HEK293T (cell line): ENCODE data around the gene FAP.

Experiments
- CTCF ChIA-PET: fragments of 350-600 bp; formaldehyde crosslinking; extraction: SDS; loops from one replicate; lab custom pipeline; 2021; ENCODE audit warnings: antibody characterized with exemption, inconsistent platforms; lab: Yijun Ruan, JAX
- POLR2A ChIA-PET: fragments of 350-600 bp; formaldehyde crosslinking; extraction: SDS; loops from one replicate; lab custom pipeline; 2020; ENCODE audit warnings: antibody characterized with exemption, inconsistent platforms; lab: Yijun Ruan, JAX
- DNase-seq: peaks from one replicate; pipeline ENCODE4 v3.0.0; 2012; ENCODE audit warnings: mixed read lengths; ENCODE audit errors: extremely low spot score
- ARNT ChIP-seq: fragments of 450-650 bp; IDR thresholded peaks from 2 replicates; pipeline ENCODE4 v1.6.1; 2017; ENCODE audit warnings: mild to moderate bottlenecking
- BHLHE40 ChIP-seq: fragments of 450-650 bp; IDR thresholded peaks from 2 replicates; pipeline ENCODE4 v1.6.1; 2016; ENCODE audit warnings: mild to moderate bottlenecking, moderate library complexity, borderline replicate concordance
- CTBP1 ChIP-seq: fragments of 450-650 bp; IDR thresholded peaks from 2 replicates; pipeline ENCODE4 v1.6.1; 2016; ENCODE audit warnings: borderline replicate concordance
- ELF4 ChIP-seq: fragments of 450-650 bp; IDR thresholded peaks from 2 replicates; pipeline ENCODE4 v1.6.1; 2017; ENCODE audit warnings: antibody characterized with exemption
- FOXA1 ChIP-seq: fragments of 450-650 bp; IDR thresholded peaks from 2 replicates; pipeline ENCODE4 v1.6.1; 2016; ENCODE audit warnings: mild to moderate bottlenecking
- FOXK2 ChIP-seq: fragments of 450-650 bp; IDR thresholded peaks from 2 replicates; pipeline ENCODE4 v1.6.1; 2016; ENCODE audit warnings: mild to moderate bottlenecking
- FOXM1 ChIP-seq: fragments of 450-650 bp; IDR thresholded peaks from 2 replicates; pipeline ENCODE4 v1.6.1; 2017; ENCODE audit warnings: mild to moderate bottlenecking, borderline replicate concordance
- HDGF ChIP-seq: fragments of 450-650 bp; IDR thresholded peaks from 2 replicates; pipeline ENCODE4 v1.6.1; 2017; ENCODE audit warnings: antibody characterized with exemption, borderline replicate concordance
- L3MBTL2 ChIP-seq: fragments of 450-650 bp; conservative IDR thresholded peaks from 2 replicates; pipeline ENCODE4 v1.6.1; 2016; ENCODE audit warnings: mild to moderate bottlenecking
- LEF1 ChIP-seq: fragments of 450-650 bp; IDR thresholded peaks from 2 replicates; pipeline ENCODE4 v1.6.1; 2017; ENCODE audit warnings: mild to moderate bottlenecking, borderline replicate concordance
- NFRKB ChIP-seq: fragments of 450-650 bp; IDR thresholded peaks from 2 replicates; pipeline ENCODE4 v1.6.1; 2016; ENCODE audit warnings: mild to moderate bottlenecking, moderate library complexity
- SP1 ChIP-seq: fragments of 450-650 bp; IDR thresholded peaks from 2 replicates; pipeline ENCODE4 v1.6.1; 2017
- SUZ12 ChIP-seq: fragments of 450-650 bp; IDR thresholded peaks from 2 replicates; pipeline ENCODE4 v1.6.1; 2016; ENCODE audit warnings: mild to moderate bottlenecking
- TARDBP ChIP-seq: fragments of 450-650 bp; IDR thresholded peaks from 2 replicates; pipeline ENCODE4 v1.6.1; 2016
- ZNF384 ChIP-seq: fragments of 450-650 bp; IDR thresholded peaks from 2 replicates; pipeline ENCODE4 v1.6.1; 2016
- TF ChIP-seq, protein P1 (sequence below): fragments of 450-650 bp; IDR thresholded peaks from 2 replicates; pipeline ENCODE4 v1.6.1; 2016

The FAP gene

DNA sequence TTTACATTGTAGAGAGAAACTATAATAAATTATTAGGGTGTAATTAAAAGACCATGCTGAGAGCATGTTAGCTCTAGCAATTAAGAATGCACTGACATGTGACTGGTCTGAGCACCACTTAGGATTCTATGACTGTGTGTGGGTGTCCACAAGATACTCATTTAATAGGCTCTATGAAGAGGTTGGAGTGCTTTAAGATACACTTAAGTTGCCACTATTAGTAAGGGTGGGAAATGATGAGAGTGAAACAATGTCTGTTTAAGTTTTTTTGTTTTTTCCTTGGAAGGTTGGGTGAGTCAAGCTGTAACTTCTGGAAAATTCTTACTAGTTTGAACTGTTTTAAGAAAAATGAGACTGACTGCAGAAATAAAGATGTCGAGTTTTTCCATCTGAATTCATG, 1.8 kb upstream of the FAP start:
- no peak for DNase-seq
- TF ChIP-seq NFRKB (no peak), SP1 (no peak), FOXA1 (no peak), FOXK2 (no peak), L3MBTL2 (no peak), ELF4 (no peak), CTBP1 (no peak), HDGF (no peak), SUZ12 (no peak), ARNT (no peak)
- TF ChIP-seq, protein P1, sequence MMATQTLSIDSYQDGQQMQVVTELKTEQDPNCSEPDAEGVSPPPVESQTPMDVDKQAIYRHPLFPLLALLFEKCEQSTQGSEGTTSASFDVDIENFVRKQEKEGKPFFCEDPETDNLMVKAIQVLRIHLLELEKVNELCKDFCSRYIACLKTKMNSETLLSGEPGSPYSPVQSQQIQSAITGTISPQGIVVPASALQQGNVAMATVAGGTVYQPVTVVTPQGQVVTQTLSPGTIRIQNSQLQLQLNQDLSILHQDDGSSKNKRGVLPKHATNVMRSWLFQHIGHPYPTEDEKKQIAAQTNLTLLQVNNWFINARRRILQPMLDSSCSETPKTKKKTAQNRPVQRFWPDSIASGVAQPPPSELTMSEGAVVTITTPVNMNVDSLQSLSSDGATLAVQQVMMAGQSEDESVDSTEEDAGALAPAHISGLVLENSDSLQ: no peak
- POLR2A ChIA-PET: no interaction called here
- CTCF ChIA-PET: no interaction called here

DNA sequence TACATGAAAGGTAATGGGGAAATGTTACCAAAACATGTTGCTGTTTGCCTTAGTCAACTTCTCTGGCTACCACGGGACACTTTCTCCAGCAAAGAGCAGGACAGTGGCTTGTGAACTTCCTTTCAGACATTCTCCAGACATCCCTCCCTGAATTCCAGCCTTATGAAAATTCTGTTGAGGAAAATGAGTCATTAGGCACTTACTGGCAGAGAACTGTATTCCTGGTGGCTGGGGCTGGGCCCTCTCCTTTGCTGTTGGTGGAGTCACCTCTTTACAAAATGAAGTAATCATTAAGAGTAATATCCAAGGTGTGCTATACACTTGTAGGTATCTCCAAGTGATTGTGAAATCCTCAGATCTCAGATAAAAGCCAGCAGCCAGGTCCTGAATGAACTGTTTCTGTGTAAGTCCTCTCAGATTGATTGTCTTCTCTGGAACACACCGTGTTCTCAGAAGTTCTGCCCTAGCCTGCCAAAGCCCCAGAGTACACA, 1.3 kb upstream of the FAP start:
- ChIA-PET POLR2A (no interaction called here), CTCF (no interaction called here)
- no peak for DNase-seq
- TF ChIP-seq ARNT (no peak), SUZ12 (no peak), LEF1 (no peak), L3MBTL2 (no peak), TARDBP (no peak), FOXM1 (no peak), SP1 (no peak), BHLHE40 (no peak), HDGF (no peak), FOXA1 (no peak), ZNF384 (no peak), CTBP1 (no peak)
- TF ChIP-seq, protein P1: no peak

- no peak for TF ChIP-seq NFRKB
- no peak for TF ChIP-seq SUZ12
- TF ChIP-seq ELF4: no peak
- TF ChIP-seq ARNT: no peak
- no peak for TF ChIP-seq TARDBP
- TF ChIP-seq SP1: no peak
- CTCF ChIA-PET: no interaction called here
Measured at GRCh38 chr2:162243715-162244114, 470 bp upstream of the FAP start.

DNA sequence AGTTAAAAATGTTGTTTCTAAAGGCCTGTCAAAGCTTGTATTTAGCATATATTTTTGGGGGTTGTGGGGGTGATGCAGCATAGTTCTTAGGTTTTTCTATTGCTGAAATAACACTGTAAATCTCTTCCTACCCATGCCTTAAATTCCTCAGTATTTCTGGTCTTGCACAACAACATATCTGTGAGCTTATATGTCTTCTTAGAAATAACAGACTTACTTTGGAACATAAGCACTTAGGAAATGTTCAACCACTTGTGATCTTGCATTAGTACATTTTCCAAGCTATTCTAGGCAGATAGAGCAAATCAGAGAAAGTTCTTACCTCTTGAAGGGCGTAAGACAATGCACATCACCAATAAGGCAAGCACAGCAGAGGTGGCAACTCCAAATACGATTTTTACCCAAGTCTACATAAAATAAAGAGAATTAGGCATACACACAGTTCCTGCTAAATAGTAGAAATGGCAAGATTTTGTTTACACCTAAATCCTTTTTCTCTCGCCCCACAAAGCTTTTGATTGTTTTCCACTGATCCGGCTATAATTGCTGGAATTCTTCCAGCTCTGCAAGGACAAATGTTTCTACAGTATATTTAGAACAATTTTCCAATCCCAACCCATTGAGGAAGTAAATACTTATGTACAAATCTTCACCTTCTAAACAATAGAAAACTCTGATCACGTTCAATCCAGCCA, 512 bp downstream of the FAP start:
- DNase-seq: no peak
- CTCF ChIA-PET: interaction anchor here (0.6 kb wide), 1 partner anchor 17 kb away, joined by 3 read pairs; no protein-coding TSS in a partner anchor
- POLR2A ChIA-PET: no interaction called here
- no peak for TF ChIP-seq ARNT
- TF ChIP-seq CTBP1: no peak
- no peak for TF ChIP-seq BHLHE40
- no peak for TF ChIP-seq SUZ12
- no peak for TF ChIP-seq LEF1
- no peak for TF ChIP-seq FOXA1
- TF ChIP-seq FOXK2: no peak
- no peak for TF ChIP-seq ZNF384

More at GRCh38 chr2:162243715-162244114, 470 bp upstream of the FAP start:
- no peak for DNase-seq
- POLR2A ChIA-PET: no interaction called here

DNA sequence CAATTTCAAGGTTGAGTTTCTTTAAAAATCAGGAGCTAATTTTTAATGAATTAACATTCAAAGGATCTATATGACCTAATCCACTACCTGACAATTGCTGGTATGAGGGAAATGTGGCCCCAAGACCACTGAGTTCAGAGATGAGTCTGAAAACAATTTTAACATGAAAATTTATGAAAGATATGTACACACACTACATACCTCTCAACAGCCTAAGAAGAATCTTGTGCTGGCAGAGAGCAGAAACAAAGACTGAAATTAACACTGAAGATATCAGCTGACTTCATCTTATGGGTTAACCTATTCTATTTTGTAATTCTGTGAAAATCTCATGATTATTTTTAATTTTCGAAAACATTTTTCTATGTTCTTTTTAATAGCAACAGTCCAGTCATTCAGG, 1.7 kb downstream of the FAP start:
- DNase-seq: no peak
- POLR2A ChIA-PET: no interaction called here
- TF ChIP-seq FOXM1: no peak
- TF ChIP-seq CTBP1: no peak
- TF ChIP-seq NFRKB: no peak
- TF ChIP-seq ZNF384: no peak
- no peak for TF ChIP-seq SP1
- no peak for TF ChIP-seq SUZ12
- TF ChIP-seq L3MBTL2: no peak
- TF ChIP-seq FOXA1: no peak
- TF ChIP-seq ARNT: no peak
- TF ChIP-seq LEF1: no peak
- TF ChIP-seq HDGF: no peak
- TF ChIP-seq TARDBP: no peak
- TF ChIP-seq ELF4: no peak
- TF ChIP-seq BHLHE40: no peak
- TF ChIP-seq, protein P1: no peak
- no peak for TF ChIP-seq FOXK2
- CTCF ChIA-PET: no interaction called here

DNA sequence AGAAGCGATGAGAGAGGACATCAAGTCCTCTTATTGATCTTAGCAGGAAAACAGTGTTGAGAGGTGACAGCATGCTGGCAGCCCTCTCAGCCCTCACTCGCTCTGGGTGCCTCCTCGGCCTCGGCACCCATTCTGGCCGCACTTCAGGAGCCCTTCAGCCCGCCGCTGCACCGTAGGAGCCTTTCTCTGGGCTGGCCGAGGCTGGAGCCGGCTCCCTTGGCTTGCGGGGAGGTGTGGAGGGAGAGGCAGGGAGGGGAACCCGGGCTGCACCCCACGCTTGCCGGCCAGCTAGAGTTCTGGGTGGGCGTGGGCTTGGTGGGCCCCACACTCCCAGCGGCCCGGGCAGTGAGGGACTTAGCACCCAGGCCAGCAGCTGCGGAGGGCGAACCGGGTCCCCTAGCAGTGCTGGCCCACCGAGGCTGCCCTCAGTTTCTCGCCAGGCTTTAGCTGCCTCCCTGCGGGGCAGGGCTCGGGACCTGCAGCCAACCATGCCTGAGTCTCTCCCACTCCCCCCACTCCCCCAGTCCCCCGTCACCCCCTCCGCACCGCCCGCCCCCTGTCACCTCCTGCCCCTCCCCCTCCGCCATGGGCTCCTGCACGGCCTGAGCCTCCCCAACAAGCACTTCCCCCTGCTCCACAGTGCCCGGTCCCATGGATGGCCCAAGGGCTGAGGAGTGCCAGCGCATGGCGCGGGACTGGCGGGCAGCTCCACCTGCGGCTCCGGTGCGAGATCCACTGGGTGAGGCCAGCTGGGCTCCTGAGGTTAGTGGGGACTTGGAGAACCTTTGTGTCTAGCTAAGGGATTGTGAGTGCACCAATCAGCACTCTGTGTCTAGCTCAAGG, 8.4 kb downstream of the FAP start:
- DNase-seq: no peak
- no peak for TF ChIP-seq FOXM1
- TF ChIP-seq LEF1: no peak
- TF ChIP-seq BHLHE40: no peak
- no peak for TF ChIP-seq CTBP1
- no peak for TF ChIP-seq NFRKB
- TF ChIP-seq FOXA1: no peak
- TF ChIP-seq TARDBP: no peak
- TF ChIP-seq L3MBTL2: no peak
- TF ChIP-seq ZNF384: no peak
- no peak for TF ChIP-seq SUZ12
- no peak for TF ChIP-seq FOXK2
- TF ChIP-seq HDGF: no peak
- no peak for TF ChIP-seq SP1
- no peak for TF ChIP-seq ARNT
- TF ChIP-seq ELF4: no peak
- TF ChIP-seq, protein P1: no peak
- POLR2A ChIA-PET: no interaction called here
- CTCF ChIA-PET: no interaction called here
